Esophagus (tissue), 2 donors: ENCODE measurements around the gene TTF2. TPM values are rescaled to one million over a fixed set of nuclear protein-coding genes. Genes with fewer than 3 reads are reported as not detected.

Experiments
- H3K27ac ChIP-seq, 2 donors: one replicate each; pipeline ENCODE4 v1.5.1; 2013; ENCODE audit warnings: low read depth in 2 of 2, mild to moderate bottlenecking in 2 of 2, inconsistent platforms in 1 of 2, low read length in 1 of 2, moderate library complexity in 1 of 2
- H3K27me3 ChIP-seq, 2 donors: one replicate each; pipeline ENCODE4 v1.6.1; 2013; ENCODE audit warnings: low read length in 2 of 2, control low read depth in 1 of 2, mild to moderate bottlenecking in 1 of 2; ENCODE audit not compliant: insufficient read depth in 2 of 2, control insufficient read depth in 1 of 2
- H3K36me3 ChIP-seq, 2 donors: one replicate each; pipeline ENCODE4 v1.6.1; 2013; ENCODE audit warnings: low read length in 1 of 2; ENCODE audit not compliant: control insufficient read depth in 2 of 2, insufficient read depth in 2 of 2
- H3K4me1 ChIP-seq, 2 donors: one replicate each; pipeline ENCODE4 v1.6.1; 2013; ENCODE audit warnings: low read length in 1 of 2; ENCODE audit not compliant: control insufficient read depth in 2 of 2, insufficient read depth in 2 of 2
- H3K4me3 ChIP-seq, 2 donors: one replicate each; pipeline ENCODE4 v1.5.1; 2013; ENCODE audit warnings: low read length in 2 of 2, mild to moderate bottlenecking in 2 of 2, low read depth in 1 of 2, moderate library complexity in 1 of 2
- H3K9me3 ChIP-seq, 2 donors: one replicate each; pipeline ENCODE4 v1.6.1; 2013; ENCODE audit warnings: mild to moderate bottlenecking in 2 of 2, low read depth in 1 of 2, low read length in 1 of 2, moderate library complexity in 1 of 2; ENCODE audit not compliant: control insufficient read depth in 2 of 2, insufficient read depth in 1 of 2
- WGBS, 2 donors: extraction: QIAGEN DNeasy Blood & Tissue Kit; methylation state at CpG; one replicate each; pipeline ENCODE4 v1.1.7; 2013; 5-methylcytosine and 5-hydroxymethylcytosine counted together
- polyA plus RNA-seq, 2 donors: library from polyadenylated mRNA; stranded (reverse); fragments of 200-250 nt; gene quantifications; one replicate each; pipeline ENCODE4 v1.2.3, GENCODE V29; 2013
- donor health status: healthy with polysubstance abuse.
- donor health status: Bipolar disorder and iron deficiency.

TTF2 gene
- polyA plus RNA-seq, result 1 to 10 TPM; 5.7 to 6.7 TPM

GRCh38 chr1:117059678-117060440 is at the start of gene TTF2:
TSS of gene TTF2 (plus strand) at chr1:117060326. CDS start at chr1:117060347, 21 bp downstream.
- Histone ChIP-seq H3K27me3 (no peaks in the 10 kb centered on the region), H3K4me3 (peak within 1 kb of the TSS; percentile 63 to 74), H3K4me1 (no peaks in the 10 kb centered on the region), H3K27ac (peak within 1 kb of the TSS; percentile 88 to 94), H3K36me3 (no peaks in the 10 kb centered on the region), H3K9me3 (no peaks in the 10 kb centered on the region)
- 0% methylated on average over 48 of the region's 48 CpGs for WGBS, 2 donors

GRCh38 chr1:117011334-117011733 is 48.8 kb upstream of the TTF2 start:
- Histone ChIP-seq H3K4me3 (no peak overlapping the region), H3K27me3 (no peaks in the 10 kb centered on the region), H3K27ac (no peak overlapping the region), H3K36me3 (no peaks in the 10 kb centered on the region), H3K9me3 (no peaks in the 10 kb centered on the region), H3K4me1 (peaks cover 0 to 3% of the 10 kb centered on the region in 2 donors)
- WGBS, 2 donors, result 93 to 98% methylated on average over 3 of the region's 3 CpGs

DNA sequence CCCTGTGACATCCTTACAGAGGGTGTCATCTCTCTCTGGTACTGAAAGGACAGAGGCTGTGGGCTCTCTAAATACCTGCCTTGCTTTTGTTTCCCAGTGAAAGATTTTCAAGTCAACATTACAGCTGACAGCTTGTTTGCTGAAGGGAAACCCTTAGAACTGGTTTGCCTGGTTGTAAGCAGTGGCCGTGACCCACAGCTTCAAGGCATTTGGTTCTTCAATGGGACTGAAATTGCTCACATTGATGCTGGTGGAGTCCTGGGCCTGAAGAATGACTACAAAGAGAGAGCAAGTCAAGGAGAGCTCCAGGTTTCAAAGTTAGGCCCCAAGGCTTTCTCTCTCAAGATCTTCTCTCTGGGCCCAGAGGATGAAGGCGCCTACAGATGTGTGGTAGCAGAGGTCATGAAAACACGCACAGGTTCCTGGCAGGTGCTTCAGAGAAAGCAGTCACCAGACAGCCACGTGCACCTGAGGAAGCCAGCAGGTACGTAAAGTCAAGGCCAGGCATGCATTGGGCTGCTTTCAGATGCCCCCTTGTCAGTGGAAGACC is 46.7 kb upstream of the TTF2 start:
- WGBS, 2 donors, result 61 to 67% methylated on average over 5 of the region's 5 CpGs
- H3K27me3 ChIP-seq, result no peaks in the 10 kb centered on the region
- peaks cover 0 to 2% of the 10 kb centered on the region in 2 donors for H3K36me3 ChIP-seq
- H3K4me3 ChIP-seq, result no peak overlapping the region
- peak overlapping the region; percentile 20 to 37 for H3K27ac ChIP-seq
- peaks cover 0 to 3% of the 10 kb centered on the region in 2 donors for H3K4me1 ChIP-seq
- no peaks in the 10 kb centered on the region for H3K9me3 ChIP-seq

GRCh38 chr1:117014209-117014608 is 45.9 kb upstream of the TTF2 start:
- 84 to 86% methylated on average over 5 of the region's 5 CpGs for WGBS, 2 donors
- Histone ChIP-seq H3K9me3 (no peaks in the 10 kb centered on the region), H3K36me3 (peaks cover 0 to 2% of the 10 kb centered on the region in 2 donors), H3K27me3 (no peaks in the 10 kb centered on the region), H3K4me3 (no peak overlapping the region), H3K4me1 (peaks cover 0 to 3% of the 10 kb centered on the region in 2 donors), H3K27ac (no peak overlapping the region)

DNA sequence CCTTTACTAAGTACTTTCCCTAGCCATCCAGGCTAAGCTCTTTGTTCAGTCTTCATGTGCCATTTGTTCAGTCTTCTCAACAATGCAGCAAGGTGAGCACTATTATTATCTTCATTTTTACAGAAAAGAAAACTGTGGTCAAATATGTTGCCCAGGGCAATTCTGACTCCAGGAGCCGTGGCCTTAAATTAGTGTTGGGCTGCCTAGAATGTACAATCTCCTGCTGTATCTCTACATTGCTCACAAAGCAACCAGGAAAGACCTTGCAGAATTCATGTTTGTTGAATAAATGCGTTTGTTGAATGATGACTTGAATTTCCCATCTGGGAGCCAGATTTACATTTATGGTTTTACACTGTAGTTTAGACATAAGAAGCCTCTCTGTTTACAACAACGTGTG is 44.4 kb upstream of the TTF2 start:
- Histone ChIP-seq H3K27ac (no peak overlapping the region), H3K9me3 (no peaks in the 10 kb centered on the region), H3K4me3 (no peak overlapping the region), H3K36me3 (peaks cover 0 to 2% of the 10 kb centered on the region in 2 donors), H3K27me3 (no peaks in the 10 kb centered on the region), H3K4me1 (peaks cover 0 to 3% of the 10 kb centered on the region in 2 donors)
- whole genome bisulfite sequencing, 2 donors, result 85 to 87% methylated on average over 3 of the region's 3 CpGs

DNA sequence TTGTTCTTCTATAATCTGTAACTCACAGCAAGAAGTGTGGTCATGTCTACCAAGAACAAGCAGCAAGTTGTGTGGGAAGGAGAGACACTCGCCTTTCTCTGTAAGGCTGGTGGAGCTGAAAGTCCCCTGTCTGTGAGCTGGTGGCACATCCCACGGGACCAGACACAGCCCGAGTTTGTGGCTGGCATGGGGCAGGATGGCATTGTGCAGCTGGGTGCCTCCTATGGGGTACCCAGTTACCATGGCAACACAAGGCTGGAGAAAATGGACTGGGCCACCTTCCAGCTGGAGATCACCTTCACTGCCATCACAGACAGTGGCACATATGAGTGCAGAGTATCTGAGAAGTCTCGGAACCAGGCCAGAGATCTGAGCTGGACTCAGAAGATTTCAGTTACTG is 43.1 kb upstream of the TTF2 start:
- H3K9me3 ChIP-seq, result no peaks in the 10 kb centered on the region
- H3K27ac ChIP-seq, result no peak overlapping the region
- H3K4me1 ChIP-seq, result peaks cover 0 to 3% of the 10 kb centered on the region in 2 donors
- no peak overlapping the region for H3K4me3 ChIP-seq
- no peaks in the 10 kb centered on the region for H3K27me3 ChIP-seq
- H3K36me3 ChIP-seq, result peaks cover 0 to 2% of the 10 kb centered on the region in 2 donors
- 84% methylated on average over 4 of the region's 4 CpGs for WGBS, 2 donors

GRCh38 chr1:117017648-117018047 is 42.5 kb upstream of the TTF2 start:
- Histone ChIP-seq H3K36me3 (peaks cover 0 to 2% of the 10 kb centered on the region in 2 donors), H3K27ac (no peak overlapping the region), H3K4me3 (no peak overlapping the region), H3K27me3 (no peaks in the 10 kb centered on the region), H3K4me1 (peaks cover 0 to 3% of the 10 kb centered on the region in 2 donors), H3K9me3 (no peaks in the 10 kb centered on the region)
- WGBS, 2 donors, result 50 to 54% methylated on average over 3 of the region's 3 CpGs

DNA sequence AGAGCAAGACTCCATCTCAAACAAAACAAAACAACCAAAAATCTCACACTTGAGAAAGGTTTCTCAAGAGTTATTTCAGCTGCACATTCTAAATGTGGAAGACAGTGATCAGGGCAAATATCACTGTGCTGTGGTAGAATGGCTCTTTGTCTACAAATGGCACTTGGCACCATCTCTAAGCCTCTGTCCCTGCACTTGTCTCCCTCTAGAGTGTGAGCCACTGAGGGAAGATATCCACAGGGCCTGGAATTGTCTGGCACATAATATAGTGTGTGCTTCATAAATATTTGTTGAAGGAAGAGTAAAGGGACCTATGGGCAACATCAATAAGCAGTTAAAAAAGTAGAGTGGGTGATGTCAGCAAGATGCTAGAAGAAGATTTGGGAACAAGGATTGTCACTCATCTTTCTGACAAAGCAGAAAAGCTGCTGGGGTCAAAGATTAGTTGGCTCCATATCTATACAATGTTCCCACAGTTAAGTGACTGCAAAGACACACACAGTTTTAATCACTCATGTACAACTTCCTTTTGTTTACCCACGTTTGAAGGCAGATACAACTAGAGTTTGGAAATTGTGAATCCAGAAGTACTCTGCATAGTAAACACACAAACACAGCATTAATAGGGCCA is 39.5 kb upstream of the TTF2 start:
- Histone ChIP-seq H3K4me1 (no peaks in the 10 kb centered on the region), H3K27me3 (no peaks in the 10 kb centered on the region), H3K27ac (no peak overlapping the region), H3K36me3 (peaks cover 2% of the 10 kb centered on the region in 2 donors), H3K9me3 (no peaks in the 10 kb centered on the region), H3K4me3 (no peak overlapping the region)
- WGBS, 2 donors, result 60 to 68% methylated on average over 1 of the region's 1 CpG

- H3K4me3 ChIP-seq, result no peak overlapping the region
- no peaks in the 10 kb centered on the region for H3K27me3 ChIP-seq
- H3K4me1 ChIP-seq, result no peaks in the 10 kb centered on the region
- peaks cover under 1 to 3% of the 10 kb centered on the region in 2 donors for H3K36me3 ChIP-seq
- no peaks in the 10 kb centered on the region for H3K9me3 ChIP-seq
- no peak overlapping the region for H3K27ac ChIP-seq
- 64 to 90% methylated on average over 3 of the region's 3 CpGs for WGBS, 2 donors
Measured at GRCh38 chr1:117022114-117022513, 38.0 kb upstream of the TTF2 start.
